ENCODE data around the gene LYRM4.

GRCh38 chr6:5199283-5199682 is 61.5 kb downstream of the LYRM4 start:
- no peak for TF ChIP-seq CTCF (IDR thresholded peaks at IDR 0.05)
- no peak for TF ChIP-seq POLR2A (IDR thresholded peaks at IDR 0.05)

Measured in esophagus squamous epithelium (tissue), 4 donors.